Muscle layer of colon (tissue), 2 donors: Measurements from ENCODE around the gene ADAMTSL5.
A peak's percentile ranks its signal among the peaks of the same experiment; 100 is the strongest.

Experiments
- H3K27ac ChIP-seq: one replicate; pipeline ENCODE4 v1.7.0; 2013; ENCODE audit warnings: low read depth, mild to moderate bottlenecking, low read length, moderate library complexity
- H3K27me3 ChIP-seq, 2 donors: one replicate each; pipeline ENCODE4 v1.7.0; 2013; ENCODE audit warnings: low read length in 2 of 2, mild to moderate bottlenecking in 2 of 2; ENCODE audit not compliant: insufficient read depth in 2 of 2, control insufficient read depth in 1 of 2
- H3K36me3 ChIP-seq: one replicate; pipeline ENCODE4 v1.7.0; 2013; ENCODE audit warnings: mild to moderate bottlenecking, low read length; ENCODE audit not compliant: insufficient read depth
- H3K4me1 ChIP-seq: one replicate; pipeline ENCODE4 v1.7.0; 2013; ENCODE audit warnings: mild to moderate bottlenecking, low read length; ENCODE audit not compliant: insufficient read depth
- H3K4me3 ChIP-seq, 2 donors: one replicate each; pipeline ENCODE4 v1.7.0; 2013; ENCODE audit warnings: low read length in 2 of 2, low read depth in 1 of 2, mild to moderate bottlenecking in 1 of 2, moderate library complexity in 1 of 2
- H3K9ac ChIP-seq: one replicate; pipeline ENCODE4 v1.7.0; 2013; ENCODE audit warnings: low read length
- H3K9me3 ChIP-seq: one replicate; pipeline ENCODE4 v1.7.0; 2013; ENCODE audit warnings: mild to moderate bottlenecking, low read length
- donor health status: abdominal sarcoma.
- donor health status: Adenocarcinoma of cecum.

ADAMTSL5 gene

DNA sequence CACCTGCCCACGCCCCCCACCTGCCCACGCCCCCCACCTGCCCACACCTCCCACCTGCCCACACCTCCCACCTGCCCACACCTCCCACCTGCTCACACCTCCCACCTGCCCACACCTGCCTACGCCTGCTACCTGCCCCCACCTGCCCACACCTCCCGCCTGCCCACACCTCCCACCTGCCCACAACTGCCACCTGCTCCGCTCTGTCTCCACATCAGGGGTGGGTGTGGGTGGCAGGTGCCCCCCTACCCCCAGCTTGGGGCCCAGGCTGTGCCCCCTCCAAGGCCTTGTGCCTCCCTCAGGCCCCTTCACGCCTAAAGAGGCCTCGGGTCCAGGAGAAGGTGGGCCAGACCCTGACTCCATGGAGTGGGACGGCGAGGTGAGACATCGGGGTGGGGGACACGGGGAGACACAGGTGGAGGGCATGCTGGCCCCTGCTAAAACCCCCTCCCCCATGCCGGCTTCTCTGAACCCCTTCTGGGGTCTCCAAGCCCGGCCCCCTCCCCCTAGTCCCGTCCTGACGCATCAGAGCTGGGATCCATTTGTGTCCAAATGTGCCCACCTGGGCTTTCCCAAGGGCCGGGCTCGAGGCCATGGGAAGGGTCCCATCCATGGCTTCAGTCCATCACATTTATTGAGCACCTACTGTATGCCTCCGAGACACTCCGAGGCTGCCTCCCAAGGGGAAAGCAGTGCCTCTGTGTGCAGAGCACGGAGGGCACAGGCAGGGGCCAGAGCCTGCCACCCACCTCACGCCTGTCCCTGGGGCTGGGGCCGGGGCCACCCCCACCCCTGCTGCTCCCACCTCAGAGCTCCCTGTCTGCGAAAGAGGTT lies 16.0 kb upstream of the ADAMTSL5 start:
- Histone ChIP-seq H3K27ac (no peak overlapping the region), H3K36me3 (no peaks in the 10 kb centered on the region), H3K27me3 (peaks cover 20 to 46% of the 10 kb centered on the region in 2 donors), H3K4me1 (no peaks in the 10 kb centered on the region), H3K4me3 (no peak overlapping the region), H3K9ac (no peak overlapping the region), H3K9me3 (no peaks in the 10 kb centered on the region)

DNA sequence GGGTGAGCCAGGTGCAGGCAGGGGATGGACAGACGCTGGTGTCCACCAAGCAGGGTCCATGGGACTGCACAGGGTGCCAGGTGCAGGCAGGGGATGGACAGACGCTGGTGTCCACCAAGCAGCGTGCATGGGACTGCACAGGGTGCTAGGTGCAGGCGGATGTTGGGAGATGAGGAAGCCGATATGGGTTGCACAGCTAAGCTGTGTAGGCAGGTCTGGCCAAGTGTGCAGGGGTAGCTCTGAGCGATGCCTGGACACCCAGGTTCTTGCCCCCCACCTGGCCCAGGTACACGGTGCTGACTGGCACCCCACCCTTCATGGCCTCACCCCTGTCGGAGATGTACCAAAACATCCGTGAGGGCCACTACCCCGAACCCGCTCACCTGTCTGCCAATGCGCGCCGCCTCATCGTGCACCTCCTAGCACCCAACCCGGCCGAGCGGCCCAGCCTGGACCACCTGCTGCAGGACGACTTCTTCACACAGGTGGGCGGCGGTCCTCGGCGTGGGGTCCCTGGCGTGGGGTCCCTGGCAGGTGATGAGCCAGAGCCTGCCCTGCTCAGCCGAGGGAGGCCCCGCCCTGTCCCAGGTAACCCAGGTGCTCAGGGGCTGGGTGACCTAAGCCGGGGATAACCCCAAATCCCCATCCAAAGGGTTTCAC lies 15.0 kb upstream of the ADAMTSL5 start:
- H3K4me3 ChIP-seq = no peak overlapping the region
- H3K36me3 ChIP-seq = no peaks in the 10 kb centered on the region
- H3K27ac ChIP-seq = no peak overlapping the region
- H3K27me3 ChIP-seq = peaks cover 20 to 55% of the 10 kb centered on the region in 2 donors
- no peaks in the 10 kb centered on the region for H3K4me1 ChIP-seq
- H3K9me3 ChIP-seq = no peaks in the 10 kb centered on the region
- H3K9ac ChIP-seq = no peak overlapping the region

DNA sequence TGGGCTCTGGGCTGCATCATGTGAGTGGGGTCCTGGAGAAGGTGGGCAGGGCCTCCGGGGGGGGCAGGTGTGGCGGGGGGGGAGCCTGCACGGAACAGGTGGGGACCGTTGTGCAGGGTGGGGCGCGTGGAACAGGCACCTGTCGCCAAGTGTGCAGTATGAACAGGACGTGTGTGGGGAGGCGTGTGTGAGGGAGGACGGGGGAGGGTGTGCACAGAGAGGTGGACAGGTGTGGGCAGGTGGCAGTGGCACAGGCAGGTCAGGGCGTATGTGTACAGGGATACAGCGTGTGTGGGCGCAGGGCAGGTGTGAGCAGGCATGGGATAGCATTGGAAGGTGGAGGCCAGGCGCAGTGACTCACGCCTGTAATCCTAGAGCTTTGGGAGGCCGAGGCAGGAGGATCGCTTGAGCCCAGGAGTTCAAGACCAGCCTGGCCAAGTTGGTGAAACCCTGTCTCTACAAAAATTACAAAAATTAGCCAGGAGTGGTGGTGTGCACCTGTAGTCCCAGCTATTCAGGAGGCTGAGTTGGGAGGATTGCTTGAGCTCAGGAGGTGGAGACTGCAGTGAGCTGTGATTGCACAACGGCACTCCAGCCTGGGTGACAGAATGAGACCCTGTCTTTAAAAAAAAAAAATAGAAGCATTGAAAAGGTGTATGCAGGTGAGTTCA lies 14.3 kb upstream of the ADAMTSL5 start:
- Histone ChIP-seq H3K27ac (no peak overlapping the region), H3K9ac (no peak overlapping the region), H3K4me3 (no peak overlapping the region), H3K27me3 (peaks cover 20 to 55% of the 10 kb centered on the region in 2 donors), H3K4me1 (no peaks in the 10 kb centered on the region), H3K9me3 (no peaks in the 10 kb centered on the region), H3K36me3 (no peaks in the 10 kb centered on the region)

DNA sequence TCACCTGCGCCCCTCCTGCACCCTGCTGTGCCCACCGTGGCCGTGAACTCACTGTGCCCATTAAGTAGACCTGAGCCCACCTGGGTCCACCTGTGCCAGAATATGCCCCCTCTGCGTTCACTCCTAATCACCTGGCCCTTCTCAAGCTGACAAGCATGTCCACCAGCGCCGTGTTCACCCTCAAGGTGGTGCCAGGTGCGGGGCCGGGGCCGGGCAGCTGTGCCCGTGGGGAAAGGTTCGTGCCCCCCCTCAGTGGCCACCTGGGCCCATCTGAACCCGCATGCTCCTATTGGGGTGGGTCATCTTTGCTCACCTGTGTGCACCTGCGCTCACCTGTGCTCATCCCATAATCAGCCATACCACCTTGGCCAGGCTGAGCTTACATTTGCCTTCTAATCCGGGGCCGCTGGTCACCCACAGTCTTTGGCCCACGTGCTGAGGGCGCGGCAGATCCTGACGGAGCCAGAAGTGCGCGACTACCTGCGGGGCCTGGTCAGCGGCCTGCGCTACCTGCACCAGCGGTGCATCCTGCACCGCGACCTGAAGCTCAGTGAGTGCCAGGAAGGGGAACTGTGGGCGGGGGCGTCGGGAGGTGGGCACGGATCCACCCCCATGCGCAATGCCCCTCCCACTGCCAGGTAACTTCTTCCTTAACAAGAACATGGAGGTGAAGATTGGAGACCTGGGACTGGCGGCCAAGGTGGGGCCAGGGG lies 13.4 kb upstream of the ADAMTSL5 start:
- Histone ChIP-seq H3K4me3 (no peak overlapping the region), H3K9ac (no peak overlapping the region), H3K27me3 (peaks cover 20 to 52% of the 10 kb centered on the region in 2 donors)

DNA sequence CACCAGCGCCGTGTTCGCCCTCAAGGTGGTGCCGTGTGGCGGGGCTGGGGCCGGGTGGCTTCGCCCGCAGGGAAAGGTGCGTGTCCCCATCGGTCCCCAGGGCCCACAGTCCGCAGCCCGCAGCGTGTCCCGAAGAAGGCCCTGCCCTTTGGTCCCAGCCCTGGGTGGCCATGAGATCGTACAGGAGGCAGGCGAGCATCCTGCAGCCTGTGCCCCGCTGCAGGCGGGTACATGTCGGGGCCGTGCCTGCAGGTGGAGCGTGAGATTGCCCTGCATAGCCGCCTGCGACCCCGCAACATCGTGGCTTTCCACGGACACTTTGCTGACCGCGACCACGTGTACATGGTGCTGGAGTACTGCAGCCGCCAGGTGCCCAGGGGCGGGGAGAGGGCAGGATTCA lies 12.5 kb upstream of the ADAMTSL5 start:
- no peaks in the 10 kb centered on the region for H3K36me3 ChIP-seq
- H3K4me3 ChIP-seq = no peak overlapping the region
- peaks cover 3% of the 10 kb centered on the region for H3K4me1 ChIP-seq
- H3K27me3 ChIP-seq = peaks cover 20 to 52% of the 10 kb centered on the region in 2 donors
- H3K27ac ChIP-seq = no peak overlapping the region
- no peaks in the 10 kb centered on the region for H3K9me3 ChIP-seq
- H3K9ac ChIP-seq = no peak overlapping the region

More for the DNA sequence above, 13.4 kb upstream of the ADAMTSL5 start:
- peaks cover 3% of the 10 kb centered on the region for H3K4me1 ChIP-seq
- H3K27ac ChIP-seq = no peak overlapping the region
- H3K36me3 ChIP-seq = no peaks in the 10 kb centered on the region
- no peaks in the 10 kb centered on the region for H3K9me3 ChIP-seq

DNA sequence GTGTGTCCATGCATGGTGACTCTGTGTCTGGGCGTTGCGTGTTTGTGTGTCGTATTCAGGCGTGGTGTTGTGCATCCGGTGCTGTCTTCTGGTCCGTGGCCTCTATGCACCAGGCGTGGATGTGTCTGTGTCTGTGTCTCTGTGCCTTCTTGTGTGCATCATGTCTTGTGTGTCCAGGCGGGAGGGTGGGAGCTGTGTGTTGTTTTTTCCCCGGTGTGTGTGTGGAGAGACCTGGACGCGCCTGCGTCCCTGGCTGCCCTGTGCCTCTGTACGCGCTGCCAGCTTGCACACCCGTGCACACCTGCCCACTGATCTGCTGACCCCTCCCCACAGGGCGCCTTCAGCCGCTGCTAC lies 12.1 kb upstream of the ADAMTSL5 start:
- Histone ChIP-seq H3K27ac (no peak overlapping the region), H3K27me3 (peaks cover 20 to 56% of the 10 kb centered on the region in 2 donors), H3K9me3 (no peaks in the 10 kb centered on the region), H3K4me3 (no peak overlapping the region), H3K36me3 (no peaks in the 10 kb centered on the region), H3K4me1 (peaks cover 3% of the 10 kb centered on the region), H3K9ac (no peak overlapping the region)

DNA sequence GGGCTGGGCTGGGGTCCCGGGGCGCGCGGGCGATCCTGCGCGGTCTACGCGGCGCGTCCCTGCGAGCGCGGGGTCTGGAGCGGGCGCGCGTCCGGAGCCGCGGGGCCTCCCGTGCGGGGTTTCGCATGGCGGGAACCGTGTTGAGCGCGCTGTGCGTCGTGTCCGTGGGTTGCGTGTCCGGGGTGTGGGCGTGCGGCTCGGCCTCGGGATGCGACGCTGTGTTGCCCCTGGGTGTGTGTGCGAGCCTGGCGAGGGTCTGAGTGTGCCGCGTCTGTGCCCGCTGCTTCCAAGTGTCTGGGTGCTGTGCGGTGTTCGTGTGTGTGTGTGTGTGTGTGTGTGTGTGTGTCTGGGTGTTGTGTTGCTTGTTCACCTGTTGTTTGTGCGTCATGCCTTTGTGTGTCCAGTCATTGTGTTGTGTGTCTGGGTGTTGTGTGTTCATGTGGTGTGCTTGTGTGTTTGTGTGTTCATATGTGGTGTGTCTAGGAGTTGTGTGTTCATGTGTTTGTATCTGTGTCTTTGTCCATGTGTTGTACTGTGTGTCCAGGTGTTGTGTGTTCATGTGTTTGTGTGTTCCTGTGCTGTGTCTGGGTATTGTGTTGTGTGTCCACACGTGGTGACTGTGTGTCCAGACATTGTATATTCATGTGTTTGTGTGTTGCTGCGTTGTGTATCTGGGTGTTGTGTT lies 11.6 kb upstream of the ADAMTSL5 start:
- no peak overlapping the region for H3K9ac ChIP-seq

DNA sequence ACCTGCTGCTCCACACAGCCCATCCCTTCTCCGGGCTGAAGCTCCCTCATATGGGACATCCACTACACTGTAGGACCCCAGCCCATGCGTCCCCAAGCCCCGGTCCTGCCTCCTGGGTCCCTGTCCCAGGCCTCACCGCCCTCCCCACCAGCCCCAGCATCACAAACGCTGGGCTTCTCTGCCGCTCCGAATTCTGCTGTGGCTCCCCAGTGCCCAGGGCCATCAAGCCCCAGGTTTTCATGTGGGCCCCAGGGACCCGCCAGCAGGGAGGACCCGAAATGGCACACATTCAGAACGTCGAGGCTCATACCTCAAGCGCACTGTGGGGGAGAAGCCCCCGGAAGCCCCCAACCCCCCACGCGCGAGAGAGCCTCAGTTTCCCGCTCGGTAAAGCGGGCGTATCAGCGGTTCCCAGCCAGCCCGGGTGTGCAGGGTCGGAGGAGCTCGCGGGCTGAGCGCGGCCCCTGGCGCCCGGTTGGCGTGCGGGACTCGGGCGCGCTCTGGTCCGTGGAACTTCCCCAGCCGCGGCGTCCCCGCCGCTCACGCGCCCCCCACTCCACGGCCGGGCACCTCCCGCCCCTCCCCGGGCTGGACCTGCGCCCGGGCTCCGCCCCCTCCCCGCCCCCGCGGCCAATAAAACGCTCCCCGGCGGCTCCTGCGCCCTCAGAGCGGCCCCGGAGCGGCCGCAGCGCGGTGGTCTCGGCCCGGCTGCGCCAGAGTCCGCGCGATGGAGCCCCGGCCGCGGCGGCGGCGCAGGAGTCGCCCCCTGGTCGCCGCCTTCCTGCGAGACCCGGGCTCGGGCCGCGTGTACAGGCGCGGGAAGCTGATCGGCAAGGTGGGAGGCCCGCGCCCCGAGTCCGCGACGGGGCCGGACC lies 10.8 kb upstream of the ADAMTSL5 start, which contains the start of gene PLK5:
Gene PLK5, plus strand, starts transcription at position 666 of the 875 bp plus-strand sequence. CDS start 2,920 bp downstream, outside the sequence.
- Histone ChIP-seq H3K27ac (no peak within 1 kb of the TSS), H3K4me3 (peak within 1 kb of the TSS in 1 of 2 donors; percentile 20), H3K36me3 (no peaks in the 10 kb centered on the region), H3K9me3 (no peaks in the 10 kb centered on the region), H3K9ac (no peak within 1 kb of the TSS), H3K4me1 (peaks cover 3% of the 10 kb centered on the region), H3K27me3 (peaks cover 20 to 51% of the 10 kb centered on the region in 2 donors)

More for the DNA sequence above, 11.6 kb upstream of the ADAMTSL5 start:
- Histone ChIP-seq H3K4me3 (peak overlapping the region in 1 of 2 donors; percentile 20), H3K27ac (no peak overlapping the region), H3K36me3 (no peaks in the 10 kb centered on the region), H3K9me3 (no peaks in the 10 kb centered on the region), H3K4me1 (peaks cover 3% of the 10 kb centered on the region), H3K27me3 (peaks cover 20 to 56% of the 10 kb centered on the region in 2 donors)

DNA sequence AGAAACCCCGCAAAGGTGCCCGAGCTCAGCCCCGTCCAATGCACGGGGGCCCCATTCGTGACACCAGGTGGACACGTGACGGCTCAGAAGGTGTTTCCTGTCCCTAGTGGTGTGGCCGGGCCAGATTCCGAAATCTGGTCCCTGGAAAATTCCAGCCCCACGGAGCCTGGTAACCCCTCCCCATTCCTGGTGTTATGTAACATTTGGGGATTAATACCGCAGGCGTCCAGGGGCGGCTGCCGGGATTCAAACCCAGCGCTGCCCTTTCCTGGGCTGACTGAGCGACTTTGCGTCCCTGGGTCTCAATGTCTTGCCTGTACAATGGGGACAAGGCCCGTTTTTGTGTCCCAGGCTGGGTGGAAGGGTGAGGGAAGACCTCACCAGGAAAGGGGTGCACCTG lies 10.0 kb upstream of the ADAMTSL5 start:
- no peaks in the 10 kb centered on the region for H3K9me3 ChIP-seq
- H3K27ac ChIP-seq = no peak overlapping the region
- H3K9ac ChIP-seq = no peak overlapping the region
- no peaks in the 10 kb centered on the region for H3K36me3 ChIP-seq
- peaks cover 20 to 49% of the 10 kb centered on the region in 2 donors for H3K27me3 ChIP-seq
- H3K4me3 ChIP-seq = no peak overlapping the region
- H3K4me1 ChIP-seq = peaks cover 3% of the 10 kb centered on the region

DNA sequence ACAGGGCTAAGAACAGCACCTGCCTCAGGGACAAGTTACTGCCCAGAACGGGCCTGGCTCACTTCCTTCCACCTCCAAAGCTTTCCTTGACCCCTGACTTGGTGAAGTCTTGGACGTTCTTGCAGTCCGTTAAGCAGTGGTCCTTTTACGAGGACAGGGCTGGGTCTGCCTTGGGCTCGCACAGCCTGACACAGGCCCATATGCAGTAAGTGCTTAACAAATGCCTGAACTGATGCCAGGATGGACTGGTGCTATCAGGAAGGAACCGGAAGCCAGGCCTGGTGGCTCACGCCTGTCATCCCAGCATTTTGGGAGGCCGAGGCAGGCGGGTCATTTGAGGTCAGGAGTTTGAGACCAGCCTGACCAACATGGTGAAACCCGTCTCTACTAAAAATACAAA lies 9.2 kb upstream of the ADAMTSL5 start:
- peaks cover 3% of the 10 kb centered on the region for H3K4me1 ChIP-seq
- peaks cover 20 to 44% of the 10 kb centered on the region in 2 donors for H3K27me3 ChIP-seq

More for the DNA sequence above, 9.2 kb upstream of the ADAMTSL5 start:
- H3K9me3 ChIP-seq = no peaks in the 10 kb centered on the region
- H3K36me3 ChIP-seq = no peaks in the 10 kb centered on the region
- no peak overlapping the region for H3K27ac ChIP-seq
- H3K9ac ChIP-seq = no peak overlapping the region
- H3K4me3 ChIP-seq = no peak overlapping the region
